Measurements from ENCODE around the gene NPY4R2.
"Not testable (repeated sequence)": the region's sequence is repeated elsewhere in the genome, so short reads cannot be mapped to it uniquely, and the experiment has no call there.

DNA sequence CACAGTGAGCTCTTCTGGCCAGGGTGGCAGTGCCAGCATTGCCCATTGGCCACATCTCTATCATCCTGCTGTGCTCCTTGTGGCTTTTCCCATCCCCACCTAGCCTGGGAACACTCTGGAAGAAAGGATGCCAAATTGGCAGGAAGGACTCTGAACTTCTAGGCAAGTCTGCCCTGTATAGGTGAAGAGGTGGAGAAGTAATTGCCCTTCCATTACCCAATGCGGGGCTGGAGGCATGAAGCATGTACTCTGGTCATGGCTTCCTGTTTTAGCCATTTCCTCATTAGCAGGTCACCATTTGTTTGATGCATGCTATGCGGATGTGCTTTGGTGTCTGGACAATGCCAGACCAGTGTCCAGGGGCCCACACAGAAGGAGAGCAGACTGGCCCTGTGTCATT lies 32.1 kb upstream of the NPY4R2 start:
- not testable (repeated sequence) for TF ChIP-seq CTBP1 (IDR thresholded peaks at IDR 0.05; ENCODE audit: borderline replicate concordance); FOXK2 (IDR thresholded peaks at IDR 0.05); ELF4 (IDR thresholded peaks at IDR 0.05); NFRKB (IDR thresholded peaks at IDR 0.05); SUZ12 (IDR thresholded peaks at IDR 0.05); L3MBTL2 (conservative IDR thresholded peaks at IDR 0.05)
- TF ChIP-seq, protein P1, sequence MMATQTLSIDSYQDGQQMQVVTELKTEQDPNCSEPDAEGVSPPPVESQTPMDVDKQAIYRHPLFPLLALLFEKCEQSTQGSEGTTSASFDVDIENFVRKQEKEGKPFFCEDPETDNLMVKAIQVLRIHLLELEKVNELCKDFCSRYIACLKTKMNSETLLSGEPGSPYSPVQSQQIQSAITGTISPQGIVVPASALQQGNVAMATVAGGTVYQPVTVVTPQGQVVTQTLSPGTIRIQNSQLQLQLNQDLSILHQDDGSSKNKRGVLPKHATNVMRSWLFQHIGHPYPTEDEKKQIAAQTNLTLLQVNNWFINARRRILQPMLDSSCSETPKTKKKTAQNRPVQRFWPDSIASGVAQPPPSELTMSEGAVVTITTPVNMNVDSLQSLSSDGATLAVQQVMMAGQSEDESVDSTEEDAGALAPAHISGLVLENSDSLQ (IDR thresholded peaks at IDR 0.05) = not testable (repeated sequence)

Data from HEK293T (cell line).